A673 (cell line): ENCODE measurements around the gene SLCO2A1.

Source experiments
- EZH2 ChIP-seq: fragments of 200-600 bp; sonication (generic); IDR thresholded peaks from 2 replicates; pipeline ENCODE4 v1.6.1; 2017; ENCODE audit warnings: borderline replicate concordance, low read depth, mild to moderate bottlenecking, mixed read lengths, antibody characterized with exemption, low read length; ENCODE audit not compliant: poor library complexity, severe bottlenecking
- TF ChIP-seq, protein P1 (sequence below): fragments of 300-800, 200-600 bp; sonication (generic); conservative IDR thresholded peaks from 2 replicates; pipeline ENCODE4 v1.5.1; 2017; ENCODE audit warnings: low read depth, mild to moderate bottlenecking, antibody characterized with exemption, low read length, moderate library complexity, mixed read lengths

- no peak for TF ChIP-seq EZH2
- TF ChIP-seq, protein P1, sequence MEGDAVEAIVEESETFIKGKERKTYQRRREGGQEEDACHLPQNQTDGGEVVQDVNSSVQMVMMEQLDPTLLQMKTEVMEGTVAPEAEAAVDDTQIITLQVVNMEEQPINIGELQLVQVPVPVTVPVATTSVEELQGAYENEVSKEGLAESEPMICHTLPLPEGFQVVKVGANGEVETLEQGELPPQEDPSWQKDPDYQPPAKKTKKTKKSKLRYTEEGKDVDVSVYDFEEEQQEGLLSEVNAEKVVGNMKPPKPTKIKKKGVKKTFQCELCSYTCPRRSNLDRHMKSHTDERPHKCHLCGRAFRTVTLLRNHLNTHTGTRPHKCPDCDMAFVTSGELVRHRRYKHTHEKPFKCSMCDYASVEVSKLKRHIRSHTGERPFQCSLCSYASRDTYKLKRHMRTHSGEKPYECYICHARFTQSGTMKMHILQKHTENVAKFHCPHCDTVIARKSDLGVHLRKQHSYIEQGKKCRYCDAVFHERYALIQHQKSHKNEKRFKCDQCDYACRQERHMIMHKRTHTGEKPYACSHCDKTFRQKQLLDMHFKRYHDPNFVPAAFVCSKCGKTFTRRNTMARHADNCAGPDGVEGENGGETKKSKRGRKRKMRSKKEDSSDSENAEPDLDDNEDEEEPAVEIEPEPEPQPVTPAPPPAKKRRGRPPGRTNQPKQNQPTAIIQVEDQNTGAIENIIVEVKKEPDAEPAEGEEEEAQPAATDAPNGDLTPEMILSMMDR: no peak
Measured at GRCh38 chr3:133937061-133937686, 92.6 kb downstream of the SLCO2A1 start.
